K562 (cell line): ENCODE measurements around the gene FAM193A. TPM values are rescaled to one million over a fixed set of nuclear protein-coding genes. Genes with fewer than 3 reads are reported as not detected.

Experiments
- ARID1B ChIP-seq: fragments of 450-650 bp; IDR thresholded peaks from 2 replicates; pipeline ENCODE4 v1.6.1; 2016; ENCODE audit warnings: antibody characterized with exemption, mild to moderate bottlenecking, inconsistent platforms
- BCL6 ChIP-seq: fragments of 250-450 bp; sonication (Bioruptor Pico); IDR thresholded peaks from 2 replicates; pipeline ENCODE4 v1.4.0; 2020
- CGGBP1 ChIP-seq: fragments of 250-450 bp; sonication (Bioruptor Pico); IDR thresholded peaks from 2 replicates; pipeline ENCODE4 v1.9.0; 2021; ENCODE audit warnings: mild to moderate bottlenecking
- E2F1 ChIP-seq: sonication (generic); formaldehyde crosslinking; IDR thresholded peaks from 2 replicates; pipeline ENCODE4 v1.8.1; 2023; ENCODE audit warnings: mild to moderate bottlenecking, missing genetic modification reagents, moderate library complexity
- ETV1 ChIP-seq: fragments of 450-650 bp; conservative IDR thresholded peaks from 2 replicates; pipeline ENCODE4 v1.6.1; 2016; ENCODE audit warnings: missing genetic modification characterization, control low read depth, low read depth, missing compliant biosample characterization
- FOXK2 ChIP-seq, 2 experiments: fragments of 450-650 bp; IDR thresholded peaks in 1 of 2; conservative IDR thresholded peaks in 1 of 2; 2 replicates each; pipeline ENCODE4 v1.6.1; 2016; ENCODE audit warnings: low read depth in 2 of 2, mild to moderate bottlenecking in 1 of 2
- HNRNPH1 ChIP-seq: fragments of 200-400 bp; formaldehyde crosslinking; optimal IDR thresholded peaks from 2 replicates; pipeline ENCODE3; 2017; ENCODE audit warnings: low read depth, mild to moderate bottlenecking, low read length, moderate library complexity
- HNRNPL ChIP-seq: fragments of 200-400 bp; formaldehyde crosslinking; IDR thresholded peaks from 2 replicates; pipeline ENCODE4 v1.6.1; 2017; ENCODE audit warnings: low read depth, mild to moderate bottlenecking, low read length
- HOMEZ ChIP-seq: fragments of 250-450 bp; sonication (Bioruptor Pico); IDR thresholded peaks from 2 replicates; pipeline ENCODE4 v1.4.0; 2020; ENCODE audit warnings: mild to moderate bottlenecking, moderate library complexity
- IRF9 ChIP-seq: fragments of 450-650 bp; IDR thresholded peaks from 2 replicates; pipeline ENCODE4 v1.6.1; 2016; ENCODE audit warnings: missing biosample characterization, missing genetic modification characterization
- NELFE ChIP-seq: IDR thresholded peaks from 2 replicates; pipeline ENCODE4 v1.6.1; 2011; ENCODE audit warnings: mild to moderate bottlenecking; ENCODE audit not compliant: insufficient read depth, insufficient read length
- PCBP1 ChIP-seq: fragments of 200-400 bp; formaldehyde crosslinking; IDR thresholded peaks from 2 replicates; pipeline ENCODE4 v1.6.1; 2018; ENCODE audit warnings: mild to moderate bottlenecking, low read depth, low read length; ENCODE audit not compliant: poor library complexity, severe bottlenecking
- RBBP5 ChIP-seq: fragments of 200-600 bp; sonication (generic); IDR thresholded peaks from 2 replicates; pipeline ENCODE4 v1.6.1; 2012; ENCODE audit warnings: borderline replicate concordance, mild to moderate bottlenecking, low read length, control low read depth, inconsistent platforms; ENCODE audit not compliant: insufficient read depth, poor library complexity, severe bottlenecking
- SMARCC2 ChIP-seq: fragments of 450-650 bp; IDR thresholded peaks from 2 replicates; pipeline ENCODE4 v1.6.1; 2017; ENCODE audit warnings: antibody characterized with exemption, moderate library complexity, mild to moderate bottlenecking, low read depth
- ZNF175 ChIP-seq: fragments of 200-800 bp; sonication (Bioruptor generic); IDR thresholded peaks from 2 replicates; pipeline ENCODE4 v1.6.1; 2016; ENCODE audit warnings: low read depth, mild to moderate bottlenecking, missing genetic modification characterization, missing compliant biosample characterization
- ZNF561 ChIP-seq: fragments of 450-650 bp; formaldehyde crosslinking; conservative IDR thresholded peaks from 2 replicates; pipeline ENCODE4 v1.4.0; 2020; ENCODE audit warnings: mild to moderate bottlenecking, moderate library complexity
- ZNF57 ChIP-seq: fragments of 450-650 bp; formaldehyde crosslinking; IDR thresholded peaks from 2 replicates; pipeline ENCODE4 v1.4.0; 2020; ENCODE audit warnings: mild to moderate bottlenecking, moderate library complexity
- ZNF707 ChIP-seq: fragments of 250-450 bp; sonication (Bioruptor Pico); conservative IDR thresholded peaks from 2 replicates; pipeline ENCODE4 v1.8.0; 2022; ENCODE audit warnings: inconsistent platforms, mild to moderate bottlenecking, moderate library complexity
- polyA plus RNA-seq, 8 experiments: library from polyadenylated mRNA; depleted of rRNA in 4 of 8; stranded (reverse) in 5 of 8; unstranded in 3 of 8; fragments of >200 nt; fragmentation: Nextera tagmentation in 2 of 8; fragmentation: Illumina TruSeq in 1 of 8; extraction: Ambion mirVana in 2 of 8; extraction: Trizol in 1 of 8; gene quantifications; 2 replicates each; pipeline versions ENCODE4 v1.2.1 to v1.2.3, GENCODE V29; 2011 to 2014; ENCODE audit warnings: inconsistent platforms in 1 of 8, missing spikeins in 1 of 8
- total RNA-seq, 7 experiments: library from RNA; depleted of rRNA in 6 of 7; stranded (reverse); fragments of >200 nt in 6 of 7; fragmentation: Illumina TruSeq in 2 of 7; extraction: Trizol in 2 of 7; gene quantifications; 2 replicates each; pipeline versions ENCODE4 v1.2.1 to v1.2.3, GENCODE V29; 2011 to 2021; ENCODE audit warnings: low replicate concordance in 1 of 7
- TF ChIP-seq, protein P1 (sequence below), 2 experiments: fragments of 450-650 bp in 1 of 2; sonication (generic) in 1 of 2; formaldehyde crosslinking in 1 of 2; IDR thresholded peaks in 1 of 2; conservative IDR thresholded peaks in 1 of 2; 2 replicates each; pipeline versions ENCODE4 v1.6.1 to v1.8.1; 2016 to 2023; ENCODE audit warnings: mild to moderate bottlenecking in 2 of 2, moderate library complexity in 2 of 2, inconsistent platforms in 1 of 2, missing genetic modification reagents in 1 of 2
- TF ChIP-seq, protein P2 (sequence below): fragments of 450-650 bp; IDR thresholded peaks from 2 replicates; pipeline ENCODE4 v1.6.1; 2016; ENCODE audit warnings: antibody characterized with exemption
- TF ChIP-seq, protein P3 (sequence below): IDR thresholded peaks from 2 replicates; pipeline ENCODE4 v1.6.1; 2011; ENCODE audit not compliant: insufficient read length; ENCODE audit errors: extremely low read depth

Gene FAM193A
- total and polyA plus RNA-seq, 9 of the 15 experiments (the other 6 are each of a cell fraction or from before 2014, with no cell fraction given), result 0.46 to 24.6 (median 9.6) TPM

GRCh38 chr4:2651546-2651945 lies 115.1 kb downstream of the FAM193A start (continued):
- TF ChIP-seq RBBP5 (no peak), HNRNPL (no peak), HNRNPH1 (no peak), IRF9 (tag) (no peak), ZNF57 (CRISPR knock-in tag) (no peak), BCL6 (CRISPR knock-in tag) (no peak), ZNF707 (CRISPR knock-in tag) (no peak), CGGBP1 (CRISPR knock-in tag) (no peak), ZNF175 (CRISPR knock-in tag) (no peak), ARID1B (no peak), ZNF561 (no peak), SMARCC2 (no peak), HOMEZ (CRISPR knock-in tag) (no peak), FOXK2 (conservative IDR thresholded peaks at IDR 0.05 in 1 of 2, IDR thresholded peaks at IDR 0.05 in 1 of 2; ENCODE audit: low read depth in 2 of 2) (no peak), E2F1 (CRISPR knock-in tag) (no peak), ETV1 (no peak), PCBP1 (no peak), NELFE (no peak)
- TF ChIP-seq, protein P1, sequence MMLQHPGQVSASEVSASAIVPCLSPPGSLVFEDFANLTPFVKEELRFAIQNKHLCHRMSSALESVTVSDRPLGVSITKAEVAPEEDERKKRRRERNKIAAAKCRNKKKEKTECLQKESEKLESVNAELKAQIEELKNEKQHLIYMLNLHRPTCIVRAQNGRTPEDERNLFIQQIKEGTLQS (IDR thresholded peaks at IDR 0.05), result peak; percentile 31; the same call in 1 of the 2 replicates
- TF ChIP-seq, protein P1 (CRISPR knock-in tag; conservative IDR thresholded peaks at IDR 0.05), result no peak
- TF ChIP-seq, protein P2, sequence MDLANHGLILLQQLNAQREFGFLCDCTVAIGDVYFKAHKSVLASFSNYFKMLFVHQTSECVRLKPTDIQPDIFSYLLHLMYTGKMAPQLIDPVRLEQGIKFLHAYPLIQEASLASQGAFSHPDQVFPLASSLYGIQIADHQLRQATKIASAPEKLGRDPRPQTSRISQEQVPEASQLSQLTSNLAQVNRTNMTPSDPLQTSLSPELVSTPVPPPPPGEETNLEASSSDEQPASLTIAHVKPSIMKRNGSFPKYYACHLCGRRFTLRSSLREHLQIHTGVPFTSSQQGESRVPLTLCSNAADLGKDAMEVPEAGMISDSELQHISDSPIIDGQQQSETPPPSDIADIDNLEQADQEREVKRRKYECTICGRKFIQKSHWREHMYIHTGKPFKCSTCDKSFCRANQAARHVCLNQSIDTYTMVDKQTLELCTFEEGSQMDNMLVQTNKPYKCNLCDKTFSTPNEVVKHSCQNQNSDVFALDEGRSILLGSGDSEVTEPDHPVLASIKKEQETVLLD, result no peak
- TF ChIP-seq, protein P3, sequence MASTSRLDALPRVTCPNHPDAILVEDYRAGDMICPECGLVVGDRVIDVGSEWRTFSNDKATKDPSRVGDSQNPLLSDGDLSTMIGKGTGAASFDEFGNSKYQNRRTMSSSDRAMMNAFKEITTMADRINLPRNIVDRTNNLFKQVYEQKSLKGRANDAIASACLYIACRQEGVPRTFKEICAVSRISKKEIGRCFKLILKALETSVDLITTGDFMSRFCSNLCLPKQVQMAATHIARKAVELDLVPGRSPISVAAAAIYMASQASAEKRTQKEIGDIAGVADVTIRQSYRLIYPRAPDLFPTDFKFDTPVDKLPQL, result no peak
